Endothelial cell of umbilical vein (primary cell): ENCODE data around the gene UBE2L3. TPM values are rescaled to one million over a fixed set of nuclear protein-coding genes. Genes with fewer than 3 reads are reported as not detected.

ENCODE experiments used
- BruUV-seq: library from RNA; stranded (reverse); fragments of 400-500 nt; replicated peaks from 2 replicates; lab custom pipeline; 2021; lab: Mats Ljungman, UMichigan
- CTCF ChIA-PET: fragments of 300-600, 350-600 bp; sonication (Branson Sonifier 250); formaldehyde crosslinking; loops from one replicate; lab custom pipeline; 2021; ENCODE audit warnings: antibody characterized with exemption, inconsistent platforms; lab: Charles Lee
- POLR2A ChIA-PET: fragments of 300-600, 350-600 bp; sonication (Branson Sonifier 250); formaldehyde crosslinking; loops from one replicate; lab custom pipeline; 2021; ENCODE audit warnings: antibody characterized with exemption, inconsistent platforms; lab: Charles Lee
- DNase-seq: peaks from one replicate; pipeline ENCODE4 v3.0.0-alpha.2; 2011; ENCODE audit warnings: low read depth, low spot score
- FAIRE-seq: peaks from 2 replicates; lab custom pipeline; 2011; peaks lifted over from hg19 to GRCh38; lab: Jason Lieb, UNC
- H2AFZ ChIP-seq: 2 replicates; pipeline ENCODE4 v1.6.0; 2012; ENCODE audit warnings: low read depth, low read length, control low read depth, inconsistent platforms
- H3K27ac ChIP-seq: 2 replicates; pipeline ENCODE4 v1.5.1; 2011; ENCODE audit warnings: low read depth, mild to moderate bottlenecking, control low read depth, low read length, moderate library complexity; ENCODE audit not compliant: insufficient read depth
- H3K27me3 ChIP-seq, 2 experiments: 2 replicates each; pipeline versions ENCODE4 v1.6.0 to v1.6.1; 2011; ENCODE audit warnings: low read length in 2 of 2, mixed read lengths in 1 of 2; ENCODE audit not compliant: control insufficient read depth in 2 of 2, insufficient read depth in 2 of 2
- H3K36me3 ChIP-seq, 2 experiments: 2 replicates in 1 of 2; 3 replicates in 1 of 2; pipeline ENCODE4 v1.5.1; 2011; ENCODE audit warnings: low read length in 2 of 2, mild to moderate bottlenecking in 1 of 2, moderate library complexity in 1 of 2; ENCODE audit not compliant: control insufficient read depth in 2 of 2, insufficient read depth in 2 of 2; ENCODE audit errors: extremely low read depth in 1 of 2
- H3K4me1 ChIP-seq: 3 replicates; pipeline ENCODE4 v1.5.1; 2011; ENCODE audit warnings: mild to moderate bottlenecking, low read length; ENCODE audit not compliant: control insufficient read depth, insufficient read depth; ENCODE audit errors: extremely low read depth
- H3K4me2 ChIP-seq: 2 replicates; pipeline ENCODE4 v1.6.1; 2011; ENCODE audit warnings: low read length, control low read depth, mixed read lengths; ENCODE audit not compliant: insufficient read depth
- H3K4me3 ChIP-seq, 3 experiments: fragments of 200-600 bp in 1 of 3; sonication (generic), shearing (Covaris generic) in 1 of 3; replicated peaks in 1 of 3; 2 replicates each; pipeline ENCODE4 v1.5.1; 2011 to 2016; ENCODE audit warnings: control low read depth in 3 of 3, low read length in 3 of 3, mild to moderate bottlenecking in 2 of 3, inconsistent platforms in 1 of 3, low read depth in 1 of 3, moderate library complexity in 1 of 3; ENCODE audit not compliant: insufficient read depth in 1 of 3
- H3K79me2 ChIP-seq: 2 replicates; pipeline ENCODE4 v1.6.0; 2012; ENCODE audit warnings: low read length, inconsistent platforms; ENCODE audit not compliant: control insufficient read depth, insufficient read depth
- H3K9ac ChIP-seq: replicated peaks from 2 replicates; pipeline ENCODE3; 2011; ENCODE audit warnings: low read length, control low read depth; ENCODE audit not compliant: insufficient read depth; ENCODE audit errors: extremely low read depth
- H3K9me1 ChIP-seq: replicated peaks from 3 replicates; pipeline ENCODE4 v1.6.0; 2011; ENCODE audit warnings: mild to moderate bottlenecking, low read length; ENCODE audit not compliant: control insufficient read depth, insufficient read depth; ENCODE audit errors: extremely low read depth
- H3K9me3 ChIP-seq: replicated peaks from 2 replicates; pipeline ENCODE4 v1.5.1; 2012; ENCODE audit warnings: low read length, inconsistent platforms; ENCODE audit not compliant: control insufficient read depth, insufficient read depth
- H4K20me1 ChIP-seq: replicated peaks from 2 replicates; pipeline ENCODE3; 2011; ENCODE audit warnings: mild to moderate bottlenecking, low read length; ENCODE audit not compliant: control insufficient read depth, insufficient read depth; ENCODE audit errors: extremely low read depth
- EZH2 ChIP-seq: IDR thresholded peaks from 2 replicates; pipeline ENCODE4 v1.6.1; 2012; ENCODE audit warnings: borderline replicate concordance, low read depth, mild to moderate bottlenecking, moderate library complexity, low read length, inconsistent platforms; ENCODE audit not compliant: severe bottlenecking
- FOS ChIP-seq: IDR thresholded peaks from 2 replicates; pipeline ENCODE4 v1.6.1; 2011; ENCODE audit warnings: mild to moderate bottlenecking, low read length, moderate library complexity, borderline replicate concordance; ENCODE audit not compliant: insufficient read depth
- GATA2 ChIP-seq: IDR thresholded peaks from 2 replicates; pipeline ENCODE4 v1.7.0; 2011; ENCODE audit warnings: low read depth, mild to moderate bottlenecking, moderate library complexity, mixed read lengths, low read length; ENCODE audit not compliant: insufficient read length, insufficient read depth
- JUN ChIP-seq: IDR thresholded peaks from 2 replicates; pipeline ENCODE4 v1.6.1; 2011; ENCODE audit warnings: borderline replicate concordance, low read depth; ENCODE audit not compliant: insufficient read length, insufficient read depth
- MAX ChIP-seq: IDR thresholded peaks from 2 replicates; pipeline ENCODE4 v1.6.1; 2011; ENCODE audit not compliant: insufficient read depth, insufficient read length
- MYC ChIP-seq: IDR thresholded peaks from one replicate; pipeline ENCODE4 v1.6.1; 2011; ENCODE audit warnings: mild to moderate bottlenecking, low read depth, low read length
- POLR2A ChIP-seq: IDR thresholded peaks from 2 replicates; pipeline ENCODE4 v1.6.1; 2012; ENCODE audit warnings: low read depth, mild to moderate bottlenecking, control low read depth, low read length
- POLR2AphosphoS5 ChIP-seq: IDR thresholded peaks from 2 replicates; pipeline ENCODE4 v1.6.1; 2012; ENCODE audit warnings: low read depth, mild to moderate bottlenecking, control low read depth, low read length, moderate library complexity; ENCODE audit not compliant: insufficient read depth
- dilution Hi-C: fragments of 300-500 bp; cut with MboI; formaldehyde crosslinking; loops from one replicate; pipeline ENCODE4 v1.15.0; 2019; ENCODE audit warnings: low sequenced_read_pairs; ENCODE audit not compliant: extremely low pct_ligation_motif_present
- intact Hi-C: fragments of 100-400 bp; cut with micrococcal nuclease; formaldehyde crosslinking; loops from one replicate; pipeline ENCODE4 v1.10.0; 2022
- polyA plus RNA-seq, 4 experiments: library from polyadenylated mRNA; depleted of rRNA in 3 of 4; stranded (reverse) in 3 of 4; unstranded in 1 of 4; fragments of >200 nt; gene quantifications; 2 replicates each; pipeline versions ENCODE4 v1.2.1 to v1.2.3, GENCODE V29; 2011 to 2012; ENCODE audit warnings: missing spikeins in 1 of 4
- total RNA-seq: library from RNA; stranded (reverse); gene quantifications from 2 replicates; pipeline ENCODE4 v1.2.3, GENCODE V29; 2021
- TF ChIP-seq, protein P1 (sequence below), 2 donors: IDR thresholded peaks; 1 replicate in 1 of 2; 2 replicates in 1 of 2; pipeline ENCODE4 v1.5.1; 2011; ENCODE audit warnings: low read length in 2 of 2, mild to moderate bottlenecking in 2 of 2, moderate library complexity in 2 of 2, control low read depth in 1 of 2, inconsistent platforms in 1 of 2, low read depth in 1 of 2; ENCODE audit not compliant: insufficient read depth in 1 of 2; ENCODE audit errors: extremely low read depth in 1 of 2

Gene UBE2L3
- total and polyA plus RNA-seq, 2 donors (not counting 3 experiments of a cell fraction or from before 2014, with no cell fraction given): 66.0 to 83.5 TPM

GRCh38 chr22:21660904-21661303 is 93.4 kb downstream of the UBE2L3 start:
- H4K20me1 ChIP-seq: no peaks in the 10 kb centered on the region
- no peaks in the 10 kb centered on the region for H3K36me3 ChIP-seq
- dilution Hi-C loops (no loop called here), intact Hi-C loops (no loop called here)
- H3K4me2 ChIP-seq: no peak overlapping the region
- H3K4me3 ChIP-seq: no peak overlapping the region
- H3K9ac ChIP-seq: no peak overlapping the region
- peaks cover 8% of the 10 kb centered on the region for H3K4me1 ChIP-seq
- DNase-seq (no peak), FAIRE-seq (no peak)
- H2AFZ ChIP-seq: no peak overlapping the region
- H3K27me3 ChIP-seq: peaks cover 0 to 2% of the 10 kb centered on the region in 2 experiments
- no TSS peak for BruUV-seq
- POLR2A ChIA-PET: no interaction called here
- H3K27ac ChIP-seq: no peak overlapping the region
- no peaks in the 10 kb centered on the region for H3K9me3 ChIP-seq
- TF ChIP-seq MAX (no peak), GATA2 (no peak), POLR2AphosphoS5 (no peak)
- H3K79me2 ChIP-seq: no peaks in the 10 kb centered on the region
- no peaks in the 10 kb centered on the region for H3K9me1 ChIP-seq
- CTCF ChIA-PET: no interaction called here

DNA sequence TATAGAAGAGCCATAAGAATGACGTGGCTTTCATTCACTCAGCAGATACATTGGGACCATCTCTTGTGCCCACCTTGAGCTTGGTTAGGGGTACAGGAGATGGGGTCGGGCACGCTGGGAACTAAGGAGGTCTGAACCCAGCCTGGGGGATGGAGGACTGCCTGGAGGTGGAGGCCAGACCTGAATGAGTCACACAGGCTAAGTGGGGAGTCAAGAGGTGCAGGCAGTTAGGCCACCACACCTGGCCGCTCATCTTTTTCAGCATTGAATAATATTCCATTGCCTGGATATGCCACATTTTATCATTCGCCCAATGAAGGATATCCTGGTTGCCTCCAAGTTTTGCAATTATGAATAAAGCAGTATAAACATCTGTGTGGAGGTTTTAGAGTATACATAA is 94.5 kb downstream of the UBE2L3 start:
- Histone ChIP-seq H3K9me3 (no peaks in the 10 kb centered on the region), H3K9ac (no peak overlapping the region), H3K9me1 (no peaks in the 10 kb centered on the region), H3K4me1 (peaks cover 11% of the 10 kb centered on the region), H3K27me3 (peaks cover 0 to 2% of the 10 kb centered on the region in 2 experiments), H3K27ac (no peak overlapping the region), H3K4me3 (no peak overlapping the region), H3K79me2 (peaks cover 5% of the 10 kb centered on the region), H3K4me2 (no peak overlapping the region), H4K20me1 (no peaks in the 10 kb centered on the region), H2AFZ (no peak overlapping the region), H3K36me3 (no peaks in the 10 kb centered on the region)
- no peak for DNase-seq
- FAIRE-seq: no peak
- ChIA-PET POLR2A (no interaction called here), CTCF (no interaction called here)
- dilution Hi-C loops (no loop called here), intact Hi-C loops (no loop called here)
- no peak for TF ChIP-seq FOS
- no peak for TF ChIP-seq JUN
- no peak for TF ChIP-seq POLR2A
- TF ChIP-seq MAX: no peak
- no peak for TF ChIP-seq EZH2
- no peak for TF ChIP-seq GATA2
- TF ChIP-seq, protein P1, sequence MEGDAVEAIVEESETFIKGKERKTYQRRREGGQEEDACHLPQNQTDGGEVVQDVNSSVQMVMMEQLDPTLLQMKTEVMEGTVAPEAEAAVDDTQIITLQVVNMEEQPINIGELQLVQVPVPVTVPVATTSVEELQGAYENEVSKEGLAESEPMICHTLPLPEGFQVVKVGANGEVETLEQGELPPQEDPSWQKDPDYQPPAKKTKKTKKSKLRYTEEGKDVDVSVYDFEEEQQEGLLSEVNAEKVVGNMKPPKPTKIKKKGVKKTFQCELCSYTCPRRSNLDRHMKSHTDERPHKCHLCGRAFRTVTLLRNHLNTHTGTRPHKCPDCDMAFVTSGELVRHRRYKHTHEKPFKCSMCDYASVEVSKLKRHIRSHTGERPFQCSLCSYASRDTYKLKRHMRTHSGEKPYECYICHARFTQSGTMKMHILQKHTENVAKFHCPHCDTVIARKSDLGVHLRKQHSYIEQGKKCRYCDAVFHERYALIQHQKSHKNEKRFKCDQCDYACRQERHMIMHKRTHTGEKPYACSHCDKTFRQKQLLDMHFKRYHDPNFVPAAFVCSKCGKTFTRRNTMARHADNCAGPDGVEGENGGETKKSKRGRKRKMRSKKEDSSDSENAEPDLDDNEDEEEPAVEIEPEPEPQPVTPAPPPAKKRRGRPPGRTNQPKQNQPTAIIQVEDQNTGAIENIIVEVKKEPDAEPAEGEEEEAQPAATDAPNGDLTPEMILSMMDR (IDR thresholded peaks at IDR 0.05; ENCODE audit: extremely low read depth in 1 of 2, insufficient read depth in 1 of 2, low read depth in 1 of 2, low read length in 2 of 2): no peak
- TF ChIP-seq MYC: no peak
- TF ChIP-seq POLR2AphosphoS5: no peak
- BruUV-seq: no TSS peak
